Lung (tissue), 12 donors: ENCODE measurements around the gene CZIB. TPM values are rescaled to one million over a fixed set of nuclear protein-coding genes. Genes with fewer than 3 reads are reported as not detected.
"Not testable (repeated sequence)": the region's sequence is repeated elsewhere in the genome, so short reads cannot be mapped to it uniquely, and the experiment has no call there.

Source experiments
- ATAC-seq: fragments of 200-7000 bp; cut with Tn5 transposase; one replicate; pipeline ENCODE4 v1.9.1; 2020; ENCODE audit warnings: moderate number of reproducible peaks; ENCODE audit not compliant: insufficient read depth, low FRiP score
- DNase-seq, 3 donors: peaks; one replicate each; pipeline ENCODE4 v3.0.0-alpha.2; 2013 to 2017
- H3K27ac ChIP-seq, 2 donors: one replicate each; pipeline ENCODE4 v1.5.1; 2013; ENCODE audit warnings: mild to moderate bottlenecking in 2 of 2, moderate library complexity in 2 of 2, control low read depth in 1 of 2, inconsistent platforms in 1 of 2, low read depth in 1 of 2, low read length in 1 of 2
- H3K27me3 ChIP-seq, 3 donors: one replicate each; pipeline ENCODE4 v1.5.1; 2013; ENCODE audit warnings: low read length in 2 of 3; ENCODE audit not compliant: control insufficient read depth in 3 of 3, insufficient read depth in 3 of 3
- H3K36me3 ChIP-seq, 4 donors: one replicate each; pipeline ENCODE4 v1.5.1; 2013; ENCODE audit warnings: low read length in 4 of 4, mild to moderate bottlenecking in 1 of 4, moderate library complexity in 1 of 4; ENCODE audit not compliant: control insufficient read depth in 4 of 4, insufficient read depth in 4 of 4
- H3K4me1 ChIP-seq, 5 donors: one replicate each; pipeline ENCODE4 v1.5.1; 2013; ENCODE audit warnings: low read length in 5 of 5, mild to moderate bottlenecking in 2 of 5, moderate library complexity in 1 of 5; ENCODE audit not compliant: control insufficient read depth in 5 of 5, insufficient read depth in 5 of 5
- H3K4me3 ChIP-seq: one replicate; pipeline ENCODE4 v1.5.1; 2013; ENCODE audit warnings: mild to moderate bottlenecking, control low read depth, moderate library complexity
- H3K9ac ChIP-seq, 2 donors: one replicate each; pipeline ENCODE4 v1.5.1; 2013; ENCODE audit warnings: low read length in 2 of 2, control low read depth in 1 of 2; ENCODE audit not compliant: insufficient read depth in 1 of 2
- H3K9me3 ChIP-seq, 4 donors: one replicate each; pipeline ENCODE4 v1.5.1; 2013; ENCODE audit warnings: low read length in 3 of 4, mild to moderate bottlenecking in 1 of 4, moderate library complexity in 1 of 4; ENCODE audit not compliant: control insufficient read depth in 4 of 4, insufficient read depth in 3 of 4
- WGBS, 2 donors: extraction: QIAGEN DNeasy Blood & Tissue Kit; methylation state at CpG; one replicate each; pipeline ENCODE4 v1.1.7; 2013; 5-methylcytosine and 5-hydroxymethylcytosine counted together
- polyA plus RNA-seq, 2 donors: library from polyadenylated mRNA; stranded (reverse); fragments of 200-250 nt; gene quantifications; one replicate each; pipeline ENCODE4 v1.2.1, GENCODE V29; 2013
- total RNA-seq, 2 donors: library from RNA; depleted of rRNA in 1 of 2; stranded (reverse); fragments of >200 nt in 1 of 2; gene quantifications; one replicate each; pipeline ENCODE4 v1.2.1, GENCODE V29; 2014 to 2021
- TF ChIP-seq, protein P1 (sequence below): IDR thresholded peaks from 2 replicates; pipeline ENCODE4 v1.5.1; 2012; ENCODE audit warnings: mild to moderate bottlenecking; ENCODE audit errors: control extremely low read depth, extremely low read depth
- donor health status: control.
- donor health status: control.
- donor health status: Bipolar disorder and iron deficiency.
- donor health status: healthy.
- donor health status: DM: yes; HTN: yes; CAD: no.

CZIB gene
- total and polyA plus RNA-seq, 4 donors: 39.1 to 86.5 (median 52.9) TPM

DNA sequence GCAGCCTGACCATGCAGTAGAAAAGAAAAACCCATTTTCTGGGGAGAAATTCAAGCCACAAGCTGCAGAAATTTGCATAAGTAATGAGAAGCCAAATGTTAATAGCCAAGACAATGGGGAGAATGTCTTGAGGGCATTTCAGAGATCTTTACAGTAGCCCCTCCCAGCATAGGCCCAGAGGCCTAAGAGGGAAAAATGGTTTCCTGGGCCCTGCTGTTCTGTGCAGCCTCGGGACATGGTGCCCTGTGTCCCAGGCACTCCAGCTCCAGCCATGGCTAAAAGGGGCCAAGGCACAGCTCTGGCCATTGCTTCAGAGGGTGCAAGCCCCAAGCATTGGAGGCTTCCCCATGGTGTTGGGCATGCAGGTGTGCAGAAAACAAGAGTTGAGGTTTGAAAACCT is 14.9 kb downstream of the CZIB start:
- 96 to 100% methylated on average over 1 of the region's 1 CpG for WGBS, 2 donors
- H3K27me3 ChIP-seq, H3K27ac ChIP-seq, H3K4me3 ChIP-seq, H3K9ac ChIP-seq, H3K9me3 ChIP-seq, H3K4me1 ChIP-seq, ATAC-seq, DNase-seq: not testable (repeated sequence)
- peaks cover 31 to 54% (median 40%) of the 10 kb centered on the region in 4 donors for H3K36me3 ChIP-seq

DNA sequence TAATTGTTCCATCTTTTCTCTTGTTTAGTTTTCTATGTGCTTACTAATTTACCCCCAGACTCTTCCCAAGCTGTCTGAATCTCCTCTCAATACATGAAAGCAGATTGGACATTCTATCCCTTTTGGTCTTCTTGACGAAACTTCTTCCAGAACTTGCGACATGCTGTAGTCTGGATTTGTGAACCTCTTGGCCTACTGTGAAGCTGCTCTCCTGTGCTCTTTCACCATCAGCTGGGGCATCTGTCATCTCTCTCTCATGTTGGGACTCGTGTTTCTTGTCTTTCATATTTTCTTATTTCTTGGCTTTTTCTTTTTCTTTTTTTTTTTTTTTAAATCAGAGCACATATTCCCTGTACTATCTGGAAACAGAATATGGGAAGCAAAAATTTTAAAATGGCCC is 17.0 kb downstream of the CZIB start:
- no peaks in the 10 kb centered on the region for H3K27me3 ChIP-seq
- TF ChIP-seq, protein P1, sequence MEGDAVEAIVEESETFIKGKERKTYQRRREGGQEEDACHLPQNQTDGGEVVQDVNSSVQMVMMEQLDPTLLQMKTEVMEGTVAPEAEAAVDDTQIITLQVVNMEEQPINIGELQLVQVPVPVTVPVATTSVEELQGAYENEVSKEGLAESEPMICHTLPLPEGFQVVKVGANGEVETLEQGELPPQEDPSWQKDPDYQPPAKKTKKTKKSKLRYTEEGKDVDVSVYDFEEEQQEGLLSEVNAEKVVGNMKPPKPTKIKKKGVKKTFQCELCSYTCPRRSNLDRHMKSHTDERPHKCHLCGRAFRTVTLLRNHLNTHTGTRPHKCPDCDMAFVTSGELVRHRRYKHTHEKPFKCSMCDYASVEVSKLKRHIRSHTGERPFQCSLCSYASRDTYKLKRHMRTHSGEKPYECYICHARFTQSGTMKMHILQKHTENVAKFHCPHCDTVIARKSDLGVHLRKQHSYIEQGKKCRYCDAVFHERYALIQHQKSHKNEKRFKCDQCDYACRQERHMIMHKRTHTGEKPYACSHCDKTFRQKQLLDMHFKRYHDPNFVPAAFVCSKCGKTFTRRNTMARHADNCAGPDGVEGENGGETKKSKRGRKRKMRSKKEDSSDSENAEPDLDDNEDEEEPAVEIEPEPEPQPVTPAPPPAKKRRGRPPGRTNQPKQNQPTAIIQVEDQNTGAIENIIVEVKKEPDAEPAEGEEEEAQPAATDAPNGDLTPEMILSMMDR: no peak
- peaks cover 0 to 3% (median 0%) of the 10 kb centered on the region in 5 donors for H3K4me1 ChIP-seq
- WGBS, 2 donors: 91 to 96% methylated on average over 3 of the region's 3 CpGs
- ATAC-seq (no peak), DNase-seq (no peak)
- H3K36me3 ChIP-seq: peaks cover 21 to 45% (median 34%) of the 10 kb centered on the region in 4 donors
- no peak overlapping the region for H3K4me3 ChIP-seq
- H3K27ac ChIP-seq: no peak overlapping the region
- H3K9me3 ChIP-seq: peaks cover 0 to 6% (median 0%) of the 10 kb centered on the region in 4 donors
- no peak overlapping the region for H3K9ac ChIP-seq

DNA sequence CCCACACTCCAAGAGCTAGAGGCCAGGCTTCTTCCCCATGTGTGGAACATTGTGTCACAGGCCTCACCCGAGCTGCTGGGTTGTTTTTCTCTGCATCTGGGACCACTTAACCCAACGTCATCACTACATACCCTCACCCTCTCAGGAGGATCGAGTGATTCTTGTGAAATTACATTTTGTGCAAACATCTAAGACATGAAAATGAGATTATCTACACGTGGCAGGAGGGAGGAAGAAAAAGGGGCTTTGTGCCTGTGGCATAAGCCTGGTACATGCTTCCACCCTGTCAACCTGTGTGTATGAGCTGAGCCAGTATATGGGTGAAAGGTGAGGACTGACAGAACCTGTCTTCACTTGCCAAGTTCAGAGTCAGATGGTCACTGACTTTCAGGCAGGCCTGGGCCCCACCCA is 22.2 kb downstream of the CZIB start:
- H3K9ac ChIP-seq: no peak overlapping the region
- peak overlapping the region; percentile 44 to 99 for H3K27ac ChIP-seq

DNA sequence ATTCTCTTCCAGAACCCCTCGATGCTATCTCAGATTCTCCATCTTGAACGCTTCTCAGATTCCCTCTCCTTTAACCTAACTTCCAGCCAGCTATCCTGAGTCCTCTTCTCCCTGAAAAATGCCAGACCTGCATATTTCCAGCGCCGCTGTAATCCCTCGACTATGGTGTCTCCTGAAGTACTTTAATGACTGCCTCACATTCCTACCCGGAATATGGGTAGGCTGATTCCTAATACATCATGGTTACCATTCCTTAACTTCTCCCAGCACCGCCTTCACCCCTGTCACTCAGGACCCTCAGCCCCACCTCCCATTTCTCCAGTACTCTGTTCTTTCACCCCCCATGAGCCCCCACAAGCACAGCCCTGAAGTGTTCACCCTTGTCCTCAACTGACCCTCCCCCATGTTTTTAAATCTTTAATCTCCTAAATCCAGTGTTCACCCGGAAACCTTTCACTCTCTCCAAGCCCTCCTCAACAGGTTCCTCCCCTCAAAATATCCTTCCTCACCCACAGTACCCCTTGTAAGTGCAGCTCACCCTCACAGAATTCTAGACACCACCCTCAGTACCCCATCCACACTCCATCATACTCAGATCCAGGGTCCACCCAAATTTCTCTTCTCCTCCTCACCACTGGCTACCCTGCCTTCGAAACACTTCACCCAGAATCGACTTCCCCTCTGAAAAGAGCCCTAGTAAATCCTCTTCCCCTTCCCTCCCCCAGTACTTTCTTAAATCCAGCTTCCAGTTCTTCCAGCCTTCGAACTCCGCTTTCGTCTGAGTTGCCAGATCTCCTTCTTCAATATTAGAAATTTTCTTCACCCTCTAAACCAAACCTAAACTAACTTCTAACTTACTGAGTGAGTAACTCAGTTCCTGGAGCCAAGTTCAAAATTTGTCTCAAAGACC is 22.9 kb downstream of the CZIB start:
- H3K4me3 ChIP-seq: peak overlapping the region; percentile 98
- DNase-seq (peak in 1 of 3 donors; percentile 47), ATAC-seq (no peak)
- peak overlapping the region; percentile 99 for H3K27ac ChIP-seq
- TF ChIP-seq, protein P1: no peak
- H3K9ac ChIP-seq: peak overlapping the region; percentile 88 to 94
- no peaks in the 10 kb centered on the region for H3K27me3 ChIP-seq
- WGBS, 2 donors: 28 to 33% methylated on average over 13 of the region's 13 CpGs
- H3K4me1 ChIP-seq: peaks cover 0 to 24% (median 10%) of the 10 kb centered on the region in 5 donors
- no peaks in the 10 kb centered on the region for H3K9me3 ChIP-seq
- peaks cover under 1 to 15% (median 11%) of the 10 kb centered on the region in 4 donors for H3K36me3 ChIP-seq

More for the DNA sequence above, 22.2 kb downstream of the CZIB start:
- Histone ChIP-seq H3K4me1 (peaks cover 0 to 24% (median 10%) of the 10 kb centered on the region in 5 donors), H3K9me3 (no peaks in the 10 kb centered on the region), H3K36me3 (peaks cover 3 to 20% (median 15%) of the 10 kb centered on the region in 4 donors), H3K4me3 (no peak overlapping the region), H3K27me3 (no peaks in the 10 kb centered on the region)
- ATAC-seq (no peak), DNase-seq (no peak)
- TF ChIP-seq, protein P1: no peak
- WGBS, 2 donors: 44 to 46% methylated on average over 4 of the region's 4 CpGs
